Neural progenitor cell (in vitro differentiated cells): ENCODE results near the gene CNTNAP2. TPM values are rescaled to one million over a fixed set of nuclear protein-coding genes. Genes with fewer than 3 reads are reported as not detected.
A peak's percentile ranks its signal among the peaks of the same experiment; 100 is the strongest.

Experiments
- DNase-seq: peaks from one replicate; pipeline ENCODE4 v3.0.0-alpha.2; 2016; ENCODE audit warnings: low spot score
- H2AFZ ChIP-seq: fragments of 200-600 bp; sonication (generic); replicated peaks from 2 replicates; pipeline ENCODE4 v1.6.1; 2016; ENCODE audit warnings: antibody characterized with exemption
- H3F3A ChIP-seq: fragments of 200-600 bp; sonication (generic); 2 replicates; pipeline ENCODE4 v1.6.1; 2016; ENCODE audit warnings: antibody characterized with exemption, low read depth
- H3K27ac ChIP-seq: fragments of 200-600 bp; sonication (generic); 2 replicates; pipeline ENCODE4 v1.5.1; 2016; ENCODE audit warnings: mild to moderate bottlenecking
- H3K27me3 ChIP-seq: fragments of 200-600 bp; sonication (generic); 2 replicates; pipeline ENCODE4 v1.6.1; 2016; ENCODE audit warnings: mild to moderate bottlenecking, moderate library complexity
- H3K36me3 ChIP-seq: fragments of 200-600 bp; sonication (generic); 2 replicates; pipeline ENCODE4 v1.5.1; 2016
- H3K4me1 ChIP-seq: fragments of 200-600 bp; sonication (generic); 2 replicates; pipeline ENCODE4 v1.6.1; 2016; ENCODE audit warnings: mixed run types
- H3K4me2 ChIP-seq: fragments of 200-600 bp; sonication (generic); 2 replicates; pipeline ENCODE4 v1.6.1; 2016
- H3K4me3 ChIP-seq: fragments of 200-600 bp; sonication (generic); 2 replicates; pipeline ENCODE4 v1.5.1; 2016
- H3K79me2 ChIP-seq: fragments of 200-600 bp; sonication (generic); 2 replicates; pipeline ENCODE4 v1.6.1; 2016; ENCODE audit warnings: low read depth
- H3K9ac ChIP-seq: fragments of 200-600 bp; sonication (generic); 2 replicates; pipeline ENCODE4 v1.6.1; 2016
- H3K9me3 ChIP-seq: fragments of 200-600 bp; sonication (generic); 2 replicates; pipeline ENCODE4 v1.5.1; 2016; ENCODE audit warnings: low read depth
- H4K20me1 ChIP-seq: fragments of 200-600 bp; sonication (generic); 2 replicates; pipeline ENCODE4 v1.6.1; 2016; ENCODE audit warnings: low read depth
- H3K27ac Mint-ChIP-seq: 3 replicates; pipeline ENCODE4 v1.8.0; 2021; ENCODE audit warnings: mixed read lengths
- H3K27me3 Mint-ChIP-seq: 2 replicates; pipeline ENCODE4 v1.8.0; 2022; ENCODE audit warnings: low read depth, mild to moderate bottlenecking, inconsistent platforms, moderate library complexity, mixed read lengths; ENCODE audit not compliant: insufficient read depth
- H3K36me3 Mint-ChIP-seq: 3 replicates; pipeline ENCODE4 v1.8.0; 2021; ENCODE audit warnings: mixed read lengths
- H3K4me1 Mint-ChIP-seq: 3 replicates; pipeline ENCODE4 v1.8.0; 2021; ENCODE audit warnings: mixed read lengths
- H3K4me3 Mint-ChIP-seq: 3 replicates; pipeline ENCODE4 v1.8.0; 2021; ENCODE audit warnings: mild to moderate bottlenecking, moderate library complexity, mixed read lengths
- H3K9me3 Mint-ChIP-seq: 3 replicates; pipeline ENCODE4 v1.8.0; 2020; ENCODE audit warnings: mixed read lengths
- CTCF ChIP-seq: fragments of 200-600 bp; sonication (generic); IDR thresholded peaks from 2 replicates; pipeline ENCODE4 v1.5.1; 2017; ENCODE audit warnings: antibody characterized with exemption, mild to moderate bottlenecking
- EZH2 ChIP-seq: fragments of 200-600 bp; sonication (generic); IDR thresholded peaks from 2 replicates; pipeline ENCODE4 v1.6.1; 2017; ENCODE audit warnings: antibody characterized with exemption, mild to moderate bottlenecking, moderate library complexity
- EZH2phosphoT487 ChIP-seq: fragments of 200-600 bp; sonication (generic); IDR thresholded peaks from 2 replicates; pipeline ENCODE4 v1.6.1; 2017; ENCODE audit warnings: antibody characterized with exemption
- total RNA-seq: library from RNA; depleted of rRNA; stranded (reverse); fragments of >200 nt; gene quantifications from 2 replicates; pipeline ENCODE4 v1.2.3, GENCODE V29; 2015; ENCODE audit warnings: low replicate concordance

Gene CNTNAP2
- total RNA-seq, 1 donor from 2014 or later, result 126 TPM

GRCh38 chr7:147556317-147556716 is 1439.7 kb downstream of the CNTNAP2 start:
- Histone ChIP-seq H3K27ac (no peak overlapping the region), H3K27me3 (no peaks in the 10 kb centered on the region)

GRCh38 chr7:147563669-147564068 is 1447.1 kb downstream of the CNTNAP2 start:
- H3K27me3 ChIP-seq, result no peaks in the 10 kb centered on the region
- H2AFZ ChIP-seq, result no peak overlapping the region
- H3K4me3 ChIP-seq, result no peak overlapping the region
- peaks cover 2% of the 10 kb centered on the region for H3K36me3 Mint-ChIP-seq
- DNase-seq, result no peak
- H3K9me3 Mint-ChIP-seq, result peaks cover 14% of the 10 kb centered on the region
- no peaks in the 10 kb centered on the region for H3K4me1 ChIP-seq
- TF ChIP-seq CTCF (no peak), EZH2 (no peak), EZH2phosphoT487 (no peak)
- H3K4me2 ChIP-seq, result no peak overlapping the region
- H3K79me2 ChIP-seq, result no peaks in the 10 kb centered on the region
- no peak overlapping the region for H3K27ac ChIP-seq
- no peaks in the 10 kb centered on the region for H4K20me1 ChIP-seq
- H3K36me3 ChIP-seq, result no peaks in the 10 kb centered on the region
- no peaks in the 10 kb centered on the region for H3K27me3 Mint-ChIP-seq
- H3F3A ChIP-seq, result no peaks in the 10 kb centered on the region
- no peak overlapping the region for H3K9ac ChIP-seq
- H3K4me1 Mint-ChIP-seq, result no peaks in the 10 kb centered on the region
- H3K9me3 ChIP-seq, result no peaks in the 10 kb centered on the region
- no peak overlapping the region for H3K4me3 Mint-ChIP-seq
- H3K27ac Mint-ChIP-seq, result no peak overlapping the region

More at GRCh38 chr7:147556317-147556716, 1439.7 kb downstream of the CNTNAP2 start:
- no peak overlapping the region for H2AFZ ChIP-seq
- H3K4me1 ChIP-seq, result no peaks in the 10 kb centered on the region
- DNase-seq, result peak; percentile 63
- H3K4me2 ChIP-seq, result no peak overlapping the region
- no peaks in the 10 kb centered on the region for H3K27me3 Mint-ChIP-seq
- H3K9me3 Mint-ChIP-seq, result peaks cover 7% of the 10 kb centered on the region
- H3K9me3 ChIP-seq, result no peaks in the 10 kb centered on the region
- H3K9ac ChIP-seq, result no peak overlapping the region
- no peak overlapping the region for H3K4me3 ChIP-seq
- H3K4me1 Mint-ChIP-seq, result peaks cover 5% of the 10 kb centered on the region
- H3F3A ChIP-seq, result no peaks in the 10 kb centered on the region
- H4K20me1 ChIP-seq, result no peaks in the 10 kb centered on the region
- H3K36me3 Mint-ChIP-seq, result no peaks in the 10 kb centered on the region
- no peaks in the 10 kb centered on the region for H3K79me2 ChIP-seq
- no peak overlapping the region for H3K27ac Mint-ChIP-seq
- H3K4me3 Mint-ChIP-seq, result no peak overlapping the region
- TF ChIP-seq EZH2 (no peak), EZH2phosphoT487 (peak; percentile 90)
- H3K36me3 ChIP-seq, result no peaks in the 10 kb centered on the region

GRCh38 chr7:147564786-147565476 is 1448.3 kb downstream of the CNTNAP2 start:
- no peaks in the 10 kb centered on the region for H3K36me3 ChIP-seq
- H3K4me3 ChIP-seq, result no peak overlapping the region
- Mint-ChIP-seq H3K27ac (no peak overlapping the region), H3K9me3 (peaks cover 12% of the 10 kb centered on the region), H3K4me1 (no peaks in the 10 kb centered on the region), H3K27me3 (no peaks in the 10 kb centered on the region), H3K4me3 (no peak overlapping the region), H3K36me3 (peaks cover 2% of the 10 kb centered on the region)
- no peaks in the 10 kb centered on the region for H3K27me3 ChIP-seq
- H3F3A ChIP-seq, result no peaks in the 10 kb centered on the region
- no peak for TF ChIP-seq CTCF
- TF ChIP-seq EZH2phosphoT487, result no peak
- H3K79me2 ChIP-seq, result no peaks in the 10 kb centered on the region
- no peak overlapping the region for H3K4me2 ChIP-seq
- no peak for DNase-seq
- H2AFZ ChIP-seq, result no peak overlapping the region
- H3K27ac ChIP-seq, result no peak overlapping the region
- H3K9ac ChIP-seq, result no peak overlapping the region
- H3K9me3 ChIP-seq, result no peaks in the 10 kb centered on the region
- no peaks in the 10 kb centered on the region for H4K20me1 ChIP-seq
- H3K4me1 ChIP-seq, result no peaks in the 10 kb centered on the region

GRCh38 chr7:147567043-147567442 is 1450.4 kb downstream of the CNTNAP2 start:
- Histone ChIP-seq H3F3A (no peaks in the 10 kb centered on the region), H3K4me1 (peaks cover 5% of the 10 kb centered on the region), H3K79me2 (no peaks in the 10 kb centered on the region), H3K4me3 (no peak overlapping the region), H3K9me3 (no peaks in the 10 kb centered on the region), H3K36me3 (no peaks in the 10 kb centered on the region), H3K4me2 (no peak overlapping the region), H3K9ac (no peak overlapping the region), H4K20me1 (no peaks in the 10 kb centered on the region), H3K27me3 (no peaks in the 10 kb centered on the region), H3K27ac (no peak overlapping the region), H2AFZ (no peak overlapping the region)
- TF ChIP-seq CTCF, result no peak
- no peak for TF ChIP-seq EZH2phosphoT487
- TF ChIP-seq EZH2, result no peak
- Mint-ChIP-seq H3K27me3 (no peaks in the 10 kb centered on the region), H3K4me1 (peaks cover 7% of the 10 kb centered on the region), H3K4me3 (no peak overlapping the region), H3K9me3 (peaks cover 16% of the 10 kb centered on the region), H3K27ac (no peak overlapping the region), H3K36me3 (peaks cover 2% of the 10 kb centered on the region)
- DNase-seq, result no peak
